HepG2 (cell line): Measurements from ENCODE around the gene SLIT1. TPM values are rescaled to one million over a fixed set of nuclear protein-coding genes. Genes with fewer than 3 reads are reported as not detected.

Source experiments
- CEBPB ChIP-seq: IDR thresholded peaks from 2 replicates; pipeline ENCODE4 v1.6.1; 2011; ENCODE audit warnings: low read depth, low read length, improper control_type of control experiment, borderline replicate concordance
- ELK4 ChIP-seq: sonication (generic); formaldehyde crosslinking; IDR thresholded peaks from 2 replicates; pipeline ENCODE4 v1.9.0; 2021; ENCODE audit warnings: missing genetic modification reagents, borderline replicate concordance
- HHEX ChIP-seq: IDR thresholded peaks from 2 replicates; pipeline ENCODE4 v1.6.1; 2016; ENCODE audit warnings: control low read depth
- KLF6 ChIP-seq: IDR thresholded peaks from 2 replicates; pipeline ENCODE4 v1.8.0; 2016; ENCODE audit warnings: missing biosample characterization, missing genetic modification reagents
- MED1 ChIP-seq: sonication (generic); formaldehyde crosslinking; IDR thresholded peaks from 2 replicates; pipeline ENCODE4 v1.4.0; 2020; ENCODE audit warnings: missing genetic modification reagents
- MED8 ChIP-seq: sonication (generic); formaldehyde crosslinking; IDR thresholded peaks from 2 replicates; pipeline ENCODE4 v1.8.1; 2023; ENCODE audit warnings: mild to moderate bottlenecking, missing genetic modification reagents; ENCODE audit not compliant: insufficient replicate concordance
- PCBP1 ChIP-seq: fragments of 200-400 bp; formaldehyde crosslinking; IDR thresholded peaks from 2 replicates; pipeline ENCODE4 v1.6.1; 2017; ENCODE audit warnings: mild to moderate bottlenecking, low read depth, low read length, borderline replicate concordance
- SAFB2 ChIP-seq: sonication (generic); formaldehyde crosslinking; IDR thresholded peaks from 2 replicates; pipeline ENCODE4 v1.5.1; 2020; ENCODE audit warnings: missing genetic modification reagents, low read depth, mild to moderate bottlenecking, borderline replicate concordance
- ZBTB26 ChIP-seq: IDR thresholded peaks from 2 replicates; pipeline ENCODE4 v1.6.1; 2016; ENCODE audit warnings: missing compliant biosample characterization, missing genetic modification reagents, borderline replicate concordance
- ZBTB8A ChIP-seq: sonication (generic); formaldehyde crosslinking; IDR thresholded peaks from 2 replicates; pipeline ENCODE4 v1.4.0; 2020; ENCODE audit warnings: mild to moderate bottlenecking, low read depth, missing genetic modification reagents, borderline replicate concordance
- ZFAT ChIP-seq: sonication (generic); formaldehyde crosslinking; conservative IDR thresholded peaks from 2 replicates; pipeline ENCODE4 v1.8.1; 2023; ENCODE audit warnings: missing genetic modification reagents, inconsistent platforms
- ZNF143 ChIP-seq: sonication (generic); formaldehyde crosslinking; IDR thresholded peaks from 2 replicates; pipeline ENCODE4 v1.4.0; 2020; ENCODE audit warnings: missing genetic modification reagents
- ZNF569 ChIP-seq: sonication (generic); formaldehyde crosslinking; IDR thresholded peaks from 2 replicates; pipeline ENCODE4 v1.5.0; 2020; ENCODE audit warnings: mild to moderate bottlenecking, missing genetic modification reagents, moderate library complexity, borderline replicate concordance
- ZNF687 ChIP-seq: sonication (generic); formaldehyde crosslinking; IDR thresholded peaks from 2 replicates; pipeline ENCODE4 v1.5.1; 2020; ENCODE audit warnings: mild to moderate bottlenecking, missing genetic modification reagents, moderate library complexity
- ZNF737 ChIP-seq: sonication (generic); formaldehyde crosslinking; IDR thresholded peaks from 2 replicates; pipeline ENCODE4 v1.5.0; 2020; ENCODE audit warnings: missing genetic modification reagents, mild to moderate bottlenecking, borderline replicate concordance
- polyA plus RNA-seq, 8 experiments: library from polyadenylated mRNA; depleted of rRNA in 3 of 8; stranded (reverse) in 7 of 8; unstranded in 1 of 8; fragments of >200 nt; fragmentation: Illumina TruSeq in 4 of 8; extraction: Trizol in 4 of 8; gene quantifications; 2 replicates each; pipeline versions ENCODE4 v1.2.1 to v1.2.3, GENCODE V29; 2011 to 2016; ENCODE audit warnings: low read depth in 4 of 8, missing spikeins in 1 of 8, mixed read lengths in 1 of 8; ENCODE audit not compliant: insufficient read depth in 1 of 8
- total RNA-seq, 5 experiments: library from RNA; depleted of rRNA; stranded (reverse); fragments of >200 nt; fragmentation: Illumina TruSeq; extraction: Trizol; gene quantifications; 2 replicates each; pipeline ENCODE4 v1.2.3, GENCODE V29; 2016; ENCODE audit warnings: low read depth in 1 of 5
- TF ChIP-seq, protein P1 (sequence below): sonication (generic); formaldehyde crosslinking; IDR thresholded peaks from 2 replicates; pipeline ENCODE4 v1.9.0; 2022; ENCODE audit warnings: missing genetic modification reagents, mild to moderate bottlenecking, borderline replicate concordance
- TF ChIP-seq, protein P2 (sequence below): IDR thresholded peaks from 2 replicates; pipeline ENCODE4 v1.6.1; 2018; ENCODE audit warnings: missing genetic modification reagents, mild to moderate bottlenecking, missing compliant biosample characterization
- TF ChIP-seq, protein P3 (sequence below): sonication (generic); formaldehyde crosslinking; IDR thresholded peaks from 2 replicates; pipeline ENCODE4 v1.4.0; 2020; ENCODE audit warnings: mild to moderate bottlenecking, low read depth, missing genetic modification reagents

The SLIT1 gene
- total and polyA plus RNA-seq, 2 of the 13 experiments (the other 11 are each of a cell fraction or from before 2014, with no cell fraction given), result 0.09 to 0.33 TPM

GRCh38 chr10:96998329-96998888 lies 187.3 kb downstream of the SLIT1 start (continued):
- TF ChIP-seq, protein P1, sequence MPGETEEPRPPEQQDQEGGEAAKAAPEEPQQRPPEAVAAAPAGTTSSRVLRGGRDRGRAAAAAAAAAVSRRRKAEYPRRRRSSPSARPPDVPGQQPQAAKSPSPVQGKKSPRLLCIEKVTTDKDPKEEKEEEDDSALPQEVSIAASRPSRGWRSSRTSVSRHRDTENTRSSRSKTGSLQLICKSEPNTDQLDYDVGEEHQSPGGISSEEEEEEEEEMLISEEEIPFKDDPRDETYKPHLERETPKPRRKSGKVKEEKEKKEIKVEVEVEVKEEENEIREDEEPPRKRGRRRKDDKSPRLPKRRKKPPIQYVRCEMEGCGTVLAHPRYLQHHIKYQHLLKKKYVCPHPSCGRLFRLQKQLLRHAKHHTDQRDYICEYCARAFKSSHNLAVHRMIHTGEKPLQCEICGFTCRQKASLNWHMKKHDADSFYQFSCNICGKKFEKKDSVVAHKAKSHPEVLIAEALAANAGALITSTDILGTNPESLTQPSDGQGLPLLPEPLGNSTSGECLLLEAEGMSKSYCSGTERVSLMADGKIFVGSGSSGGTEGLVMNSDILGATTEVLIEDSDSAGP (CRISPR knock-in tag), result peak; percentile 24; the same call in 1 of the 2 replicates
- peak; percentile 80 for TF ChIP-seq CEBPB
- peak; percentile 18 for TF ChIP-seq MED1 (CRISPR knock-in tag)
- no peak for TF ChIP-seq ZNF143 (CRISPR knock-in tag)
- no peak for TF ChIP-seq ZBTB8A (CRISPR knock-in tag)
- no peak for TF ChIP-seq ZNF737
- TF ChIP-seq ELK4 (CRISPR knock-in tag), result no peak
- no peak for TF ChIP-seq ZFAT (CRISPR knock-in tag)
- TF ChIP-seq PCBP1, result no peak
- TF ChIP-seq ZNF687 (CRISPR knock-in tag), result peak; percentile 81
- TF ChIP-seq ZNF569 (CRISPR knock-in tag), result no peak
- TF ChIP-seq MED8 (CRISPR knock-in tag), result no peak
- TF ChIP-seq, protein P2, sequence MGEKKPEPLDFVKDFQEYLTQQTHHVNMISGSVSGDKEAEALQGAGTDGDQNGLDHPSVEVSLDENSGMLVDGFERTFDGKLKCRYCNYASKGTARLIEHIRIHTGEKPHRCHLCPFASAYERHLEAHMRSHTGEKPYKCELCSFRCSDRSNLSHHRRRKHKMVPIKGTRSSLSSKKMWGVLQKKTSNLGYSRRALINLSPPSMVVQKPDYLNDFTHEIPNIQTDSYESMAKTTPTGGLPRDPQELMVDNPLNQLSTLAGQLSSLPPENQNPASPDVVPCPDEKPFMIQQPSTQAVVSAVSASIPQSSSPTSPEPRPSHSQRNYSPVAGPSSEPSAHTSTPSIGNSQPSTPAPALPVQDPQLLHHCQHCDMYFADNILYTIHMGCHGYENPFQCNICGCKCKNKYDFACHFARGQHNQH (CRISPR knock-in tag), result peak; percentile 44; the same call in 1 of the 2 replicates
- TF ChIP-seq HHEX, result no peak
- TF ChIP-seq, protein P3, sequence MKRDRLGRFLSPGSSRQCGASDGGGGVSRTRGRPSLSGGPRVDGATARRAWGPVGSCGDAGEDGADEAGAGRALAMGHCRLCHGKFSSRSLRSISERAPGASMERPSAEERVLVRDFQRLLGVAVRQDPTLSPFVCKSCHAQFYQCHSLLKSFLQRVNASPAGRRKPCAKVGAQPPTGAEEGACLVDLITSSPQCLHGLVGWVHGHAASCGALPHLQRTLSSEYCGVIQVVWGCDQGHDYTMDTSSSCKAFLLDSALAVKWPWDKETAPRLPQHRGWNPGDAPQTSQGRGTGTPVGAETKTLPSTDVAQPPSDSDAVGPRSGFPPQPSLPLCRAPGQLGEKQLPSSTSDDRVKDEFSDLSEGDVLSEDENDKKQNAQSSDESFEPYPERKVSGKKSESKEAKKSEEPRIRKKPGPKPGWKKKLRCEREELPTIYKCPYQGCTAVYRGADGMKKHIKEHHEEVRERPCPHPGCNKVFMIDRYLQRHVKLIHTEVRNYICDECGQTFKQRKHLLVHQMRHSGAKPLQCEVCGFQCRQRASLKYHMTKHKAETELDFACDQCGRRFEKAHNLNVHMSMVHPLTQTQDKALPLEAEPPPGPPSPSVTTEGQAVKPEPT, result no peak
- no peak for TF ChIP-seq SAFB2 (CRISPR knock-in tag)
- TF ChIP-seq KLF6 (CRISPR knock-in tag), result no peak
- no peak for TF ChIP-seq ZBTB26
